BE2C (cell line): ENCODE results near the gene LDB2.

Experiments
- DNase-seq: peaks from one replicate; pipeline ENCODE4 v3.0.0-alpha.2; 2020
- H3K27me3 ChIP-seq: fragments of 250-450 bp; sonication (Bioruptor Pico); 2 replicates; pipeline ENCODE4 v1.5.1; 2020; ENCODE audit warnings: mild to moderate bottlenecking
- H3K36me3 ChIP-seq: fragments of 250-450 bp; sonication (Bioruptor Pico); 2 replicates; pipeline ENCODE4 v1.5.1; 2020; ENCODE audit warnings: mild to moderate bottlenecking
- H3K4me1 ChIP-seq: fragments of 250-450 bp; sonication (Bioruptor Pico); 2 replicates; pipeline ENCODE4 v1.5.1; 2020
- H3K4me3 ChIP-seq: 2 replicates; pipeline ENCODE4 v1.5.1; 2011; ENCODE audit warnings: low read depth, low read length
- H3K9me3 ChIP-seq: fragments of 250-450 bp; sonication (Bioruptor Pico); 2 replicates; pipeline ENCODE4 v1.5.1; 2020
- TF ChIP-seq, protein P1 (sequence below): IDR thresholded peaks from 2 replicates; pipeline ENCODE4 v1.5.1; 2012; ENCODE audit warnings: mild to moderate bottlenecking, low read depth, low read length

Gene LDB2

DNA sequence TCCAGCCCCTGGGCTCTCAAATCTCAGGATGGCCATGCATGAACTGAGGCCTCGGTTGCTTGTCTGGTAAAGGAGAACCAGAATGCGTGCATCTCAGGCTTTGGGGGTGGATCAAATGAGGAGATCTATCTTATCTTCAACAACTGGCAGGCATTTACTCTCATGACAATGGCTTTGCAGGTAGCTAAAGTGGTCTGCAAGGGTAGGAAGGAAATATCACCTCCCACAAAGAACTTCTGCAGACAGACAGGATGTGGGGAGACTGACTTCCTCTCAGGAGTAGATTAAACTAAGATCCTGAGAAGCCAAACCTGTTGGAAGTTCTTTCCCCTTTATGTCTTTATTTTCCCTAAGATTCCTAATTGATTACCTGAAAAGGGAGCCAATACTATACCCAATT is 7.8 kb downstream of the LDB2 start:
- H3K9me3 ChIP-seq = no peaks in the 10 kb centered on the region
- 0 out of 2 replicates have a peak, but pooled peaks cover 6% of the 10 kb centered on the region for H3K36me3 ChIP-seq
- no peak for DNase-seq
- H3K4me3 ChIP-seq = no peak overlapping the region
- no peaks in the 10 kb centered on the region for H3K27me3 ChIP-seq
- TF ChIP-seq, protein P1, sequence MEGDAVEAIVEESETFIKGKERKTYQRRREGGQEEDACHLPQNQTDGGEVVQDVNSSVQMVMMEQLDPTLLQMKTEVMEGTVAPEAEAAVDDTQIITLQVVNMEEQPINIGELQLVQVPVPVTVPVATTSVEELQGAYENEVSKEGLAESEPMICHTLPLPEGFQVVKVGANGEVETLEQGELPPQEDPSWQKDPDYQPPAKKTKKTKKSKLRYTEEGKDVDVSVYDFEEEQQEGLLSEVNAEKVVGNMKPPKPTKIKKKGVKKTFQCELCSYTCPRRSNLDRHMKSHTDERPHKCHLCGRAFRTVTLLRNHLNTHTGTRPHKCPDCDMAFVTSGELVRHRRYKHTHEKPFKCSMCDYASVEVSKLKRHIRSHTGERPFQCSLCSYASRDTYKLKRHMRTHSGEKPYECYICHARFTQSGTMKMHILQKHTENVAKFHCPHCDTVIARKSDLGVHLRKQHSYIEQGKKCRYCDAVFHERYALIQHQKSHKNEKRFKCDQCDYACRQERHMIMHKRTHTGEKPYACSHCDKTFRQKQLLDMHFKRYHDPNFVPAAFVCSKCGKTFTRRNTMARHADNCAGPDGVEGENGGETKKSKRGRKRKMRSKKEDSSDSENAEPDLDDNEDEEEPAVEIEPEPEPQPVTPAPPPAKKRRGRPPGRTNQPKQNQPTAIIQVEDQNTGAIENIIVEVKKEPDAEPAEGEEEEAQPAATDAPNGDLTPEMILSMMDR = no peak
- peaks cover 2% of the 10 kb centered on the region; the same call in 1 of the 2 replicates for H3K4me1 ChIP-seq

GRCh38 chr4:16889945-16890344 is 8.5 kb downstream of the LDB2 start:
- TF ChIP-seq, protein P1 = no peak
- H3K27me3 ChIP-seq = no peaks in the 10 kb centered on the region
- H3K9me3 ChIP-seq = no peaks in the 10 kb centered on the region
- peaks cover 2% of the 10 kb centered on the region; the same call in 1 of the 2 replicates for H3K4me1 ChIP-seq
- H3K36me3 ChIP-seq = 0 out of 2 replicates have a peak, but pooled peaks cover 6% of the 10 kb centered on the region
- DNase-seq = no peak
- no peak overlapping the region for H3K4me3 ChIP-seq

DNA sequence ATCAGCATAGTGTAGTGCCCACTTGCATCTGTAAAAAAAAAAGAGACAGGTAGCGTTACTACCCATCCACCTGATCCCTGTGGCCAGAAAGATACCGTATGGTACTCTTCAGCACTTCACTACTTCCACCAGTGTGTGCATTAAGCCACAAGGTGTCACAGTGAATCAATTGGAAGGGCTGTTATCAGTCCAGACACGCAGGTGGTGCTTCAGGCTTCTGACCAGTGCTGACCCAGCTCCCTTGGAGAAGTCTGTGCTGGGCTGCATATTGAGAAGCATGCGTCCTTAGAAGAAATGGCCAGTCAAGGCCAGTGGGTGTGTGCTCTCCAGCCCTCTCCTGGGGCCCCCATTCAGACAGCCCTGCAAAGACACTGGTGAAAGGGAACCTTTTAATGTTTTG is 10.6 kb downstream of the LDB2 start:
- TF ChIP-seq, protein P1 = no peak
- no peak overlapping the region for H3K4me3 ChIP-seq
- H3K27me3 ChIP-seq = no peaks in the 10 kb centered on the region
- H3K4me1 ChIP-seq = no peaks in the 10 kb centered on the region
- DNase-seq = no peak
- H3K36me3 ChIP-seq = 0 out of 2 replicates have a peak, but pooled peaks cover 6% of the 10 kb centered on the region
- H3K9me3 ChIP-seq = no peaks in the 10 kb centered on the region

GRCh38 chr4:16884673-16885460 is 13.6 kb downstream of the LDB2 start:
- peaks cover 9% of the 10 kb centered on the region; the same call in 1 of the 2 replicates for H3K36me3 ChIP-seq
- DNase-seq = no peak
- H3K4me1 ChIP-seq = peaks cover 2% of the 10 kb centered on the region; the same call in 1 of the 2 replicates
- TF ChIP-seq, protein P1 = peak; percentile 36
- no peaks in the 10 kb centered on the region for H3K27me3 ChIP-seq
- no peak overlapping the region for H3K4me3 ChIP-seq
- H3K9me3 ChIP-seq = no peaks in the 10 kb centered on the region

GRCh38 chr4:16883806-16884205 is 14.6 kb downstream of the LDB2 start:
- H3K36me3 ChIP-seq = peaks cover 9% of the 10 kb centered on the region; the same call in 1 of the 2 replicates
- no peak for DNase-seq
- TF ChIP-seq, protein P1 = no peak
- H3K9me3 ChIP-seq = no peaks in the 10 kb centered on the region
- H3K4me1 ChIP-seq = peaks cover 2% of the 10 kb centered on the region; the same call in 1 of the 2 replicates
- no peaks in the 10 kb centered on the region for H3K27me3 ChIP-seq
- no peak overlapping the region for H3K4me3 ChIP-seq
